Stomach (tissue), 9 donors: Measurements from ENCODE around the gene NEK4. TPM values are rescaled to one million over a fixed set of nuclear protein-coding genes. Genes with fewer than 3 reads are reported as not detected.

Experiments used
- DNase-seq, 2 donors: peaks; one replicate each; pipeline versions ENCODE4 v3.0.0 to v3.0.0-alpha.2; 2013 to 2019
- H3K27ac ChIP-seq, 5 donors: fragments of 200-600 bp in 4 of 5; sonication (generic) in 4 of 5; one replicate each; pipeline ENCODE4 v1.5.1; 2013 to 2019; ENCODE audit warnings: mild to moderate bottlenecking in 1 of 5, moderate library complexity in 1 of 5
- H3K27me3 ChIP-seq, 3 donors: fragments of 200-600 bp; sonication (generic); one replicate each; pipeline ENCODE4 v1.5.1; 2017 to 2019; ENCODE audit warnings: mixed run types in 1 of 3
- H3K36me3 ChIP-seq, 4 donors: fragments of 200-600 bp; sonication (generic); 1 replicate in 3 of 4; 2 replicates in 1 of 4; pipeline ENCODE4 v1.5.1; 2016 to 2019
- H3K4me1 ChIP-seq, 4 donors: fragments of 200-600 bp; sonication (generic); one replicate each; pipeline ENCODE4 v1.5.1; 2016 to 2019
- H3K4me3 ChIP-seq, 4 donors: fragments of 200-600 bp; sonication (generic) in 3 of 4; one replicate each; pipeline ENCODE4 v1.5.1; 2016 to 2019; ENCODE audit warnings: mild to moderate bottlenecking in 1 of 4
- H3K9me3 ChIP-seq, 4 donors: fragments of 200-600 bp; sonication (generic); one replicate each; pipeline ENCODE4 v1.5.1; 2016 to 2019
- CTCF ChIP-seq, 7 experiments: fragments of 450-650 bp in 4 of 7; fragments of 200-600 bp in 3 of 7; sonication (generic) in 3 of 7; IDR thresholded peaks; one replicate each; pipeline ENCODE4 v1.5.1; 2016 to 2019; ENCODE audit warnings: antibody characterized with exemption in 7 of 7, control low read depth in 2 of 7, mild to moderate bottlenecking in 1 of 7
- EP300 ChIP-seq: sonication (generic); formaldehyde crosslinking; IDR thresholded peaks from one replicate; pipeline ENCODE4 v1.6.1; 2017; ENCODE audit warnings: antibody characterized with exemption
- POLR2A ChIP-seq, 4 donors: fragments of 450-650 bp; IDR thresholded peaks; one replicate each; pipeline ENCODE4 v1.6.1; 2016; ENCODE audit warnings: antibody characterized with exemption in 4 of 4, control low read depth in 2 of 4, mild to moderate bottlenecking in 1 of 4, moderate library complexity in 1 of 4
- POLR2AphosphoS5 ChIP-seq, 3 donors: sonication (generic); formaldehyde crosslinking; IDR thresholded peaks; one replicate each; pipeline ENCODE4 v1.6.1; 2016; ENCODE audit warnings: antibody characterized with exemption in 3 of 3
- WGBS, 5 donors: extraction: QIAGEN DNeasy Blood & Tissue Kit in 3 of 5; methylation state at CpG; one replicate each; pipeline versions ENCODE4 v1.1.5 to v1.1.7; 2013 to 2018; 5-methylcytosine and 5-hydroxymethylcytosine counted together
- intact Hi-C: fragments of 100-400 bp; cut with DNase I; formaldehyde crosslinking; loops from one replicate; pipeline ENCODE4 v1.15.1; 2023; ENCODE audit warnings: low total_unique reads
- polyA plus RNA-seq, 3 donors: library from polyadenylated mRNA; stranded (reverse); fragments of 200-250 nt; gene quantifications; one replicate each; pipeline ENCODE4 v1.2.3, GENCODE V29; 2013
- total RNA-seq, 5 donors: library from RNA; depleted of rRNA; stranded (reverse); fragments of >200 nt; gene quantifications; one replicate each; pipeline versions ENCODE4 v1.1.0 to v1.2.3, GENCODE V29; 2014 to 2016
- donor health status: healthy with polysubstance abuse.
- donor health status: Bipolar disorder and iron deficiency.
- donor health status: healthy.

The NEK4 gene
- total and polyA plus RNA-seq, 8 donors, result 4.3 to 30.7 (median 12.6) TPM

- no peak for DNase-seq
- WGBS, 5 donors, result 77 to 88% (median 84%) methylated on average over 4 to 5 of the region's 5 CpGs
- intact Hi-C loops, result no loop called here
- no peak overlapping the region for H3K27ac ChIP-seq
- no peaks in the 10 kb centered on the region for H3K9me3 ChIP-seq
- no peak overlapping the region for H3K4me3 ChIP-seq
- H3K27me3 ChIP-seq, result no peaks in the 10 kb centered on the region
- no peaks in the 10 kb centered on the region for H3K36me3 ChIP-seq
- H3K4me1 ChIP-seq, result no peaks in the 10 kb centered on the region
- TF ChIP-seq CTCF (IDR thresholded peaks at IDR 0.05) (no peak), POLR2AphosphoS5 (IDR thresholded peaks at IDR 0.05) (no peak), POLR2A (IDR thresholded peaks at IDR 0.05) (no peak), EP300 (no peak)
Observed at GRCh38 chr3:52784931-52785590, 14.3 kb upstream of the NEK4 start.

GRCh38 chr3:52784021-52784621 is 13.4 kb upstream of the NEK4 start:
- Histone ChIP-seq H3K27ac (no peak overlapping the region), H3K27me3 (peaks cover 0 to 4% (median 0%) of the 10 kb centered on the region in 3 donors), H3K4me1 (no peaks in the 10 kb centered on the region), H3K36me3 (no peaks in the 10 kb centered on the region), H3K4me3 (no peak overlapping the region), H3K9me3 (no peaks in the 10 kb centered on the region)
- WGBS, 5 donors, result 77 to 87% (median 83%) methylated on average over 12 to 18 of the region's 18 CpGs
- TF ChIP-seq POLR2A (IDR thresholded peaks at IDR 0.05), result no peak
- TF ChIP-seq CTCF (IDR thresholded peaks at IDR 0.05), result no peak
- TF ChIP-seq POLR2AphosphoS5 (IDR thresholded peaks at IDR 0.05), result no peak
- no peak for TF ChIP-seq EP300
- intact Hi-C loops, result no loop called here
- DNase-seq, result no peak

- no peak overlapping the region for H3K27ac ChIP-seq
- DNase-seq, result no peak
- TF ChIP-seq EP300, result no peak
- TF ChIP-seq POLR2A (IDR thresholded peaks at IDR 0.05), result no peak
- TF ChIP-seq CTCF (IDR thresholded peaks at IDR 0.05), result no peak
- H3K4me3 ChIP-seq, result no peak overlapping the region
- peaks cover 0 to 7% (median 0%) of the 10 kb centered on the region in 3 donors for H3K27me3 ChIP-seq
- 69 to 92% (median 78%) methylated on average over 3 of the region's 3 CpGs for WGBS, 5 donors
- no peaks in the 10 kb centered on the region for H3K36me3 ChIP-seq
- intact Hi-C loops, result no loop called here
- no peaks in the 10 kb centered on the region for H3K9me3 ChIP-seq
- H3K4me1 ChIP-seq, result no peaks in the 10 kb centered on the region
Observed at GRCh38 chr3:52783211-52783555, 12.4 kb upstream of the NEK4 start.

- DNase-seq, result no peak
- TF ChIP-seq POLR2A (IDR thresholded peaks at IDR 0.05), result no peak
- TF ChIP-seq POLR2AphosphoS5 (IDR thresholded peaks at IDR 0.05), result no peak
- TF ChIP-seq CTCF (IDR thresholded peaks at IDR 0.05), result no peak
- no peak for TF ChIP-seq EP300
- Histone ChIP-seq H3K4me1 (no peaks in the 10 kb centered on the region), H3K27ac (no peak overlapping the region), H3K9me3 (no peaks in the 10 kb centered on the region), H3K4me3 (no peak overlapping the region), H3K36me3 (no peaks in the 10 kb centered on the region), H3K27me3 (peaks cover 0 to 7% (median 0%) of the 10 kb centered on the region in 3 donors)
- WGBS, 5 donors, result 67 to 80% (median 77%) methylated on average over 11 to 12 of the region's 12 CpGs
- intact Hi-C loops, result no loop called here
Observed at GRCh38 chr3:52782412-52783210, 11.9 kb upstream of the NEK4 start.
